H1 (cell line): Measurements from ENCODE around the gene EEIG1. TPM values are rescaled to one million over a fixed set of nuclear protein-coding genes. Genes with fewer than 3 reads are reported as not detected.
A peak's percentile ranks its signal among the peaks of the same experiment; 100 is the strongest.

Experiments
- CTCF ChIA-PET: fragments of 300-600 bp; sonication (Branson Sonifier 250); formaldehyde crosslinking; loops from one replicate; lab custom pipeline; 2021; ENCODE audit not compliant: partially characterized antibody; lab: Charles Lee
- POLR2A ChIA-PET: fragments of 300-600 bp; sonication (Branson Sonifier 250); formaldehyde crosslinking; loops from one replicate; lab custom pipeline; 2021; ENCODE audit warnings: inconsistent platforms; ENCODE audit not compliant: partially characterized antibody; lab: Charles Lee
- DNase-seq, 2 experiments: peaks; one replicate each; pipeline versions ENCODE4 v3.0.0 to v3.0.0-alpha.2; 2010 to 2022; ENCODE audit warnings: low spot score in 2 of 2, low read depth in 1 of 2, mixed read lengths in 1 of 2
- FAIRE-seq: peaks from 2 replicates; lab custom pipeline; 2011; peaks lifted over from hg19 to GRCh38; lab: Jason Lieb, UNC
- H2AFZ ChIP-seq: 2 replicates; pipeline ENCODE4 v1.8.1; 2012; ENCODE audit warnings: low read length, inconsistent platforms
- H2AK5ac ChIP-seq: 2 replicates; pipeline ENCODE4 v1.6.1; 2013; ENCODE audit warnings: low read depth, low read length
- H2BK120ac ChIP-seq: replicated peaks from 2 replicates; pipeline ENCODE3; 2013; ENCODE audit warnings: low read depth, low read length, inconsistent platforms
- H2BK12ac ChIP-seq: 2 replicates; pipeline ENCODE4 v1.6.1; 2013; ENCODE audit warnings: low read depth, low read length
- H2BK15ac ChIP-seq: 2 replicates; pipeline ENCODE4 v1.6.1; 2013; ENCODE audit warnings: low read length
- H2BK20ac ChIP-seq: 2 replicates; pipeline ENCODE4 v1.6.1; 2013; ENCODE audit warnings: low read length
- H2BK5ac ChIP-seq: 2 replicates; pipeline ENCODE4 v1.6.1; 2013; ENCODE audit warnings: low read depth, low read length
- H3K14ac ChIP-seq: 2 replicates; pipeline ENCODE4 v1.6.1; 2013; ENCODE audit warnings: inconsistent platforms; ENCODE audit not compliant: insufficient read length
- H3K18ac ChIP-seq: 2 replicates; pipeline ENCODE4 v1.6.1; 2013; ENCODE audit warnings: low read length; ENCODE audit errors: extremely low read depth
- H3K23ac ChIP-seq: 2 replicates; pipeline ENCODE4 v1.6.1; 2013; ENCODE audit warnings: inconsistent platforms; ENCODE audit not compliant: insufficient read length
- H3K23me2 ChIP-seq: 2 replicates; pipeline ENCODE4 v1.6.1; 2013; ENCODE audit warnings: low read depth, low read length
- H3K27ac ChIP-seq: 2 replicates; pipeline ENCODE4 v1.6.1; 2011; ENCODE audit warnings: low read depth, low read length, inconsistent platforms
- H3K27me3 ChIP-seq, 4 experiments: replicated peaks in 1 of 4; 1 replicate in 1 of 4; 2 replicates in 3 of 4; pipeline versions ENCODE4 v1.6.1 to v1.8.1; 2011 to 2013; ENCODE audit warnings: low read length in 3 of 4, mild to moderate bottlenecking in 3 of 4, inconsistent platforms in 2 of 4, mixed read lengths in 2 of 4, moderate library complexity in 1 of 4; ENCODE audit not compliant: control insufficient read depth in 3 of 4, insufficient read depth in 3 of 4; ENCODE audit errors: extremely low read depth in 1 of 4
- H3K36me3 ChIP-seq, 4 experiments: 2 replicates each; pipeline versions ENCODE4 v1.6.1 to v1.8.1; 2011 to 2013; ENCODE audit warnings: mild to moderate bottlenecking in 4 of 4, low read length in 3 of 4, moderate library complexity in 2 of 4, control low read depth in 1 of 4, inconsistent platforms in 1 of 4; ENCODE audit not compliant: insufficient read depth in 4 of 4, control insufficient read depth in 2 of 4
- H3K4ac ChIP-seq: replicated peaks from 2 replicates; pipeline ENCODE3; 2013; ENCODE audit warnings: low read length, low read depth, mixed read lengths, inconsistent platforms; ENCODE audit not compliant: insufficient read length
- H3K4me1 ChIP-seq, 4 experiments: replicated peaks in 1 of 4; 1 replicate in 1 of 4; 2 replicates in 3 of 4; pipeline versions ENCODE4 v1.6.1 to v1.8.1; 2011 to 2013; ENCODE audit warnings: low read length in 3 of 4, inconsistent platforms in 2 of 4, mixed read lengths in 1 of 4; ENCODE audit not compliant: insufficient read depth in 4 of 4, control insufficient read depth in 3 of 4
- H3K4me2 ChIP-seq, 2 experiments: 2 replicates each; pipeline versions ENCODE4 v1.6.1 to v1.8.1; 2011 to 2013; ENCODE audit warnings: low read depth in 2 of 2, low read length in 2 of 2, control low read depth in 1 of 2, inconsistent platforms in 1 of 2, mild to moderate bottlenecking in 1 of 2; ENCODE audit not compliant: insufficient read depth in 1 of 2
- H3K4me3 ChIP-seq, 4 experiments: fragments of 200-600, 300-600 bp in 1 of 4; sonication (generic), shearing (Covaris generic), sonication (Bioruptor Twin) in 1 of 4; 2 replicates each; pipeline versions ENCODE4 v1.5.1 to v1.8.1; 2011 to 2016; ENCODE audit warnings: low read length in 4 of 4, low read depth in 3 of 4, control low read depth in 2 of 4, inconsistent platforms in 2 of 4, mild to moderate bottlenecking in 2 of 4, mixed read lengths in 1 of 4, moderate library complexity in 1 of 4; ENCODE audit not compliant: insufficient read depth in 2 of 4; ENCODE audit errors: extremely low read depth in 1 of 4
- H3K56ac ChIP-seq: replicated peaks from 2 replicates; pipeline ENCODE3; 2013; ENCODE audit warnings: low read depth, mild to moderate bottlenecking, mixed read lengths, low read length, inconsistent platforms; ENCODE audit not compliant: insufficient read length
- H3K79me1 ChIP-seq: 2 replicates; pipeline ENCODE4 v1.6.1; 2013; ENCODE audit warnings: low read depth, low read length, control low read depth
- H3K79me2 ChIP-seq, 2 experiments: 2 replicates each; pipeline versions ENCODE4 v1.6.1 to v1.8.1; 2012 to 2013; ENCODE audit warnings: low read length in 2 of 2, mild to moderate bottlenecking in 2 of 2, inconsistent platforms in 1 of 2; ENCODE audit not compliant: insufficient read depth in 2 of 2, control insufficient read depth in 1 of 2
- H3K9ac ChIP-seq, 4 experiments: replicated peaks in 1 of 4; 1 replicate in 1 of 4; 2 replicates in 3 of 4; pipeline versions ENCODE4 v1.6.1 to v1.8.1; 2011 to 2013; ENCODE audit warnings: low read depth in 3 of 4, low read length in 3 of 4, control low read depth in 2 of 4, mild to moderate bottlenecking in 2 of 4, moderate library complexity in 2 of 4, inconsistent platforms in 1 of 4; ENCODE audit errors: extremely low read depth in 1 of 4
- H3K9me3 ChIP-seq, 2 experiments: 2 replicates each; pipeline versions ENCODE4 v1.6.1 to v1.8.1; 2012 to 2013; ENCODE audit warnings: mild to moderate bottlenecking in 2 of 2, moderate library complexity in 2 of 2, control low read depth in 1 of 2, inconsistent platforms in 1 of 2, low read depth in 1 of 2, low read length in 1 of 2, mixed read lengths in 1 of 2; ENCODE audit not compliant: insufficient read depth in 2 of 2
- H4K20me1 ChIP-seq, 2 experiments: replicated peaks in 1 of 2; 2 replicates each; pipeline versions ENCODE3 to v1.8.1; 2011 to 2013; ENCODE audit warnings: inconsistent platforms in 2 of 2, low read length in 2 of 2, mild to moderate bottlenecking in 1 of 2; ENCODE audit not compliant: insufficient read depth in 2 of 2, control insufficient read depth in 1 of 2
- H4K5ac ChIP-seq: 2 replicates; pipeline ENCODE4 v1.6.1; 2013; ENCODE audit warnings: low read length, low read depth, mixed read lengths, inconsistent platforms; ENCODE audit not compliant: insufficient read length
- H4K8ac ChIP-seq: 2 replicates; pipeline ENCODE4 v1.8.0; 2013; ENCODE audit warnings: mild to moderate bottlenecking, moderate library complexity, low read length, inconsistent platforms; ENCODE audit not compliant: insufficient read depth; ENCODE audit errors: extremely low read depth
- H4K91ac ChIP-seq: replicated peaks from 2 replicates; pipeline ENCODE3; 2013; ENCODE audit warnings: low read length, mixed read lengths, inconsistent platforms; ENCODE audit not compliant: insufficient read length
- CEBPB ChIP-seq: IDR thresholded peaks from 2 replicates; pipeline ENCODE4 v1.6.1; 2012; ENCODE audit warnings: low read depth, low read length
- CTBP2 ChIP-seq: IDR thresholded peaks from 2 replicates; pipeline ENCODE4 v1.7.0; 2011; ENCODE audit warnings: borderline replicate concordance, mild to moderate bottlenecking, moderate library complexity, mixed read lengths, low read length; ENCODE audit not compliant: insufficient read depth, insufficient read length
- KDM1A ChIP-seq: fragments of 200-600, 300-600 bp; sonication (generic); IDR thresholded peaks from 2 replicates; pipeline ENCODE4 v1.7.1; 2016; ENCODE audit warnings: mild to moderate bottlenecking, low read length, borderline replicate concordance
- KDM4A ChIP-seq: IDR thresholded peaks from one replicate; pipeline ENCODE4 v1.7.1; 2012; ENCODE audit warnings: low read depth, mild to moderate bottlenecking, moderate library complexity, low read length, inconsistent platforms; ENCODE audit not compliant: severe bottlenecking
- RFX5 ChIP-seq: IDR thresholded peaks from 2 replicates; pipeline ENCODE4 v1.6.1; 2011; ENCODE audit warnings: low read depth, low read length, improper control_type of control experiment, borderline replicate concordance
- RXRA ChIP-seq: IDR thresholded peaks from 2 replicates; pipeline ENCODE4 v1.6.1; 2011; ENCODE audit warnings: low read depth, mild to moderate bottlenecking, low read length, moderate library complexity; ENCODE audit not compliant: insufficient read depth
- SIX5 ChIP-seq: IDR thresholded peaks from 2 replicates; pipeline ENCODE4 v1.6.1; 2011; ENCODE audit warnings: mild to moderate bottlenecking, low read depth, low read length
- WGBS, 2 experiments: shearing (Covaris generic) in 1 of 2; methylation state at CpG; one replicate each; pipeline versions ENCODE4 v1.1.6 to v1.1.7; 2013 to 2015; ENCODE audit warnings: low lambda C conversion rate in 2 of 2, mixed read lengths in 2 of 2, inconsistent platforms in 1 of 2, low coverage in 1 of 2, missing lambda C conversion rate in 1 of 2; ENCODE audit not compliant: insufficient replicate concordance in 2 of 2, insufficient coverage in 1 of 2, insufficient read length in 1 of 2; ENCODE audit errors: extremely low coverage in 1 of 2, missing lambda C conversion rate in 1 of 2; 5-methylcytosine and 5-hydroxymethylcytosine counted together
- polyA plus RNA-seq, 7 experiments: library from polyadenylated mRNA; depleted of rRNA in 3 of 7; stranded (reverse) in 5 of 7; unstranded in 2 of 7; fragments of >200 nt in 5 of 7; fragments of 200-250 nt in 2 of 7; gene quantifications; 1 replicate in 5 of 7; 2 replicates in 1 of 7; 4 replicates in 1 of 7; pipeline versions ENCODE4 v1.2.1 to v1.2.3, GENCODE V29; 2011 to 2013; ENCODE audit warnings: missing spikeins in 2 of 7, mixed read lengths in 2 of 7
- total RNA-seq: library from RNA; stranded (reverse); fragmentation: NEBNext Ultra II Directional; extraction: Animal tissue kit (Norgen Biotek cat#: 25700); gene quantifications from 2 replicates; pipeline ENCODE4 v1.2.1, GENCODE V29; 2021
- TF ChIP-seq, protein P1 (sequence below): IDR thresholded peaks from 2 replicates; pipeline ENCODE4 v1.6.1; 2011; ENCODE audit warnings: low read depth, mild to moderate bottlenecking, low read length; ENCODE audit not compliant: insufficient read depth

The EEIG1 gene
- total and polyA plus RNA-seq, 2 of the 8 experiments (the other 6 are each of a cell fraction or from before 2014, with no cell fraction given): 29.8 to 50.8 TPM

DNA sequence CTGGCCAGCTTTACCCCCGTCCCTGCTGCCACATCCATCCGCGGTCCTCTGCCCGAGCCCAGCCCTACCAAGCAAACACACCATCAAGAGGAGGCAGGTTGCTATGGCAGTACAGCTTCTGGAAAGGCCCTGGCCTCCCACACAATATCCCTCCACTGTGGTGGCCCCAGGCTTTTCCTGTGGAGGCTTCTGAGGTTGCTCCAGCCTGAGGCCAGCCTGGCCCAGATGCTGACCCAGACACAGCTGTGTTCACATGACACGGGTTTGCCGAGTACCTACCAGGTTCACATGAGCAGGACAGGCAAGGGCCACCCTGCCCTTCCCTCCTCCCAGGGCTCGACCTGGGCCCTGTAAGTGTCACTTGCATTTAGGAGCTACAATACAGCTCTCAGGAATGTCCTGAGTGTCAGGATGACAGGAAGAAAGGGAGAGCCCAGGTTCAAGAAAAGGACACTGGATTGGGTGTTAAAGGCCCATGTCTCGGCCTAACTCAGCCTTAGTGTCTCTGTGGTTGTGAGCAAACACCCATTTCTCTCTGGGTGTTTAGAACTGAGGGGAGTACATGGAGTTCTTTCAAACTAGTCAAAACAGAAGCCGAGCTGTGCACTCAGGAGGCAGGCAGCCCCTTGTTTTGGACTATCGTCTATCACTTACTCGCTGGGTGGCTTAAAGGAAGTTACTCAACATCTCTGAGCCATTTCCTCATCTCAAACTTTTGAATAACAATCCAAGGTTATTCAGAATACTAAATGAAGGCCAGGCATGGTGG is 46.2 kb upstream of the EEIG1 start:
- Histone ChIP-seq H2BK120ac (no peak overlapping the region), H3K4ac (no peak overlapping the region), H3K14ac (no peak overlapping the region), H3K23ac (no peak overlapping the region), H3K79me2 (no peaks in the 10 kb centered on the region), H3K27me3 (no peaks in the 10 kb centered on the region), H2AK5ac (0 out of 2 replicates have a peak overlapping the region, but pooled peaks have one; percentile 16), H3K9me3 (no peaks in the 10 kb centered on the region), H4K5ac (no peak overlapping the region), H3K18ac (0 out of 2 replicates have a peak overlapping the region, but pooled peaks have one; percentile 24), H3K4me3 (no peak overlapping the region), H2BK5ac (no peak overlapping the region), H3K4me1 (no peaks in the 10 kb centered on the region), H3K9ac (no peak overlapping the region), H4K91ac (no peak overlapping the region), H4K20me1 (no peaks in the 10 kb centered on the region), H2BK15ac (no peak overlapping the region), H2AFZ (no peak overlapping the region), H3K56ac (no peak overlapping the region), H3K23me2 (no peaks in the 10 kb centered on the region), H2BK12ac (0 out of 2 replicates have a peak overlapping the region, but pooled peaks have one; percentile 90), H4K8ac (no peak overlapping the region), H2BK20ac (no peak overlapping the region; the same call in 1 of the 2 replicates), H3K79me1 (no peaks in the 10 kb centered on the region), H3K4me2 (no peak overlapping the region), H3K36me3 (no peaks in the 10 kb centered on the region), H3K27ac (no peak overlapping the region)
- POLR2A ChIA-PET: interaction anchor here (0.5 to 1.0 kb wide), 2 partner anchors 43 to 215 kb away, joined by 3 read pairs; no protein-coding TSS in a partner anchor
- FAIRE-seq: no peak
- 90% methylated on average over 11 of the region's 11 CpGs; no CpG with 5 or more reads in 1 of the 2 experiments for WGBS, 2 experiments
- CTCF ChIA-PET: interaction anchor here (0.9 to 38.5 kb wide), 9 partner anchors 8 to 162 kb away, joined by 3 to 825 read pairs (median 3); partner anchors contain the start of gene DPM2
- TF ChIP-seq KDM1A: 0 out of 2 replicates have a peak, but pooled peaks have one; percentile 28
- TF ChIP-seq, protein P1, sequence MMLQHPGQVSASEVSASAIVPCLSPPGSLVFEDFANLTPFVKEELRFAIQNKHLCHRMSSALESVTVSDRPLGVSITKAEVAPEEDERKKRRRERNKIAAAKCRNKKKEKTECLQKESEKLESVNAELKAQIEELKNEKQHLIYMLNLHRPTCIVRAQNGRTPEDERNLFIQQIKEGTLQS: no peak
- no peak for TF ChIP-seq RXRA
- no peak for TF ChIP-seq KDM4A
- 0 out of 2 replicates have a peak, but pooled peaks have one; percentile 21 for TF ChIP-seq CEBPB
- TF ChIP-seq SIX5: no peak
- no peak for TF ChIP-seq CTBP2
- no peak for TF ChIP-seq RFX5
- DNase-seq: no peak
